Measurements from ENCODE around the gene LGALS1. TPM values are rescaled to one million over a fixed set of nuclear protein-coding genes. Genes with fewer than 3 reads are reported as not detected.

LGALS1 gene
- 10 to 100 TPM; 62.7 to 70.2 TPM for total RNA-seq

DNA sequence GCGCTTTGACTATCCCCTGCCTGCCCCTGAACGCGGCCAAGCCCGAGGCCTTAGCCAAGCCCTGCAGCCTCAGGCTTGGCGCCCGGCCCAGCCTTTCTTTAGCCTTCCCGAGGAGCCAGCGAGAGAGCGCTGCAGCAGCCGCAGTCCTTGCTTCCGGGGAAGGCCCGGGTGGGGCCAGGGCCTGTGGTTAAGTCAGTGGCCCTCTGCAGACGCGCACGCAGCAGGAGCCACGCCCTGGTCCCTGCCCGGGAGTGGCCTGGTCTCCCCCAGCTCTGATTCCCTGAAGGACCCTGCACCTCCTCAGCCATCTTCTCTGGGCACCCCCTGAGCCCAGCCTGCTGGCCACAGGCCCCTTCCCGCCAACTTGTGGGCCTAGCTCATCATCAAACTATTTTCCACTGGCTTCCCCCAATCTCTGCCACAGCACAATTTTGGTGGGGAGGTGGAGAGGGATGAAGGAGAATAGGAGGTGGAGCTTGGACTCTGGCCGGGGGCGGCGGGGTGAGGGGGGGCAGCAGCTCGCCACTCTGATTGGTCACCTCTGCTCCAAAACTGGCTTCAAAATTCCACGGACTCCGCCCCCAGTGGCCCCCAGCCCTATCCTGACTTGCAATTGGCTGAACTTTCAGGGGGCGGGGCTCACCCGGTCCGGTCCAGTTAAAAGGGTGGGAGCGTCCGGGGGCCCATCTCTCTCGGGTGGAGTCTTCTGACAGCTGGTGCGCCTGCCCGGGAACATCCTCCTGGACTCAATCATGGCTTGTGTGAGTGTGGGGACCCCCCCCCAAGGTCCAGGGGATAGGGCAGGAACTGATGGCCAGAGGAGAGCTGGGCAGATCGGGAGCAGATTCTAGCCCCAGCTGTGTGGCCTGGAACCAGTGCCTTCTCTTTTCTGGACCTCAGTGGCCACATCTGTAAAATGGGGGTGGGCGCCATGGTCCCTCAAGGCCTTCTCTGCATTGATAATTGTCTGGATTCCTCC lies at the start of gene LGALS1:
TSS of gene LGALS1 (plus strand) at position 686 of the 979 bp plus-strand sequence. CDS start at position 753, 67 bp downstream.
- CTCF ChIA-PET: interaction anchor here (0.7 to 15.6 kb wide), 5 partner anchors 8 to 50 kb away, joined by 3 to 260 read pairs (median 6); partner anchors contain the start of genes PDXP and SH3BP1
- H3K4me1 Mint-ChIP-seq (ENCODE audit: low read depth): peaks cover 57% of the 10 kb centered on the region
- intact Hi-C loops (cut with micrococcal nuclease): loop anchor here (5.0 to 10.0 kb wide), 3 partner anchors 132 to 440 kb away; partner anchors contain the start of genes ANKRD54 and GCAT
- H3K27ac Mint-ChIP-seq: peak within 1 kb of the TSS; percentile 95
- H3K36me3 Mint-ChIP-seq (ENCODE audit: low read depth): no peaks in the 10 kb centered on the region
- H3K4me3 Mint-ChIP-seq: peak within 1 kb of the TSS; percentile 83
- H3K9me3 Mint-ChIP-seq: no peaks in the 10 kb centered on the region
- peak; percentile 73 for DNase-seq
- no peaks in the 10 kb centered on the region for H3K27me3 Mint-ChIP-seq (ENCODE audit: low read depth)

DNA sequence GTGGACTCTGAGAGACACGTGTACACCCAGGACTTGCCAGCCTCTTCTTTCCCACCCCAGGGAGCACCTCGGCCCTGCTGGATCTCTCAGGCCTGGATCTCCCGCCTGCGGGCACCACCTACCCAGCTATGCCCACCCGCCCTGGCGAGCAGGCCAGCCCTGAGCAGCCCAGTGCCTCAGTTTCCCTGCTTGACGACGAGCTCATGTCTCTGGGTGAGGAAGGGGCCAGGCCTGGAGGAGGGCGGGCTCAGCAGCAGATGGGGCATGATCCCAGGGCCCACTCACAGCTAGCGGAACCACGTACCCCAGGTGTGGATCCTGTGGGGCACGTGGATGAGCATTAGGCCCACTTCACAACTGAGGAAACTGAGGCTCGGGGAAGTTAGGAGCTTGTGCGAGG lies 49.7 kb upstream of the LGALS1 start:
- CTCF ChIA-PET: interaction anchor here (0.6 to 6.4 kb wide), 11 partner anchors 10 to 260 kb away, joined by 3 to 77 read pairs (median 3); partner anchors contain the start of genes LGALS1 and NOL12
- Mint-ChIP-seq H3K9me3 (no peaks in the 10 kb centered on the region), H3K4me1 (ENCODE audit: low read depth) (peaks cover 40% of the 10 kb centered on the region), H3K36me3 (ENCODE audit: low read depth) (peaks cover 8% of the 10 kb centered on the region), H3K4me3 (no peak overlapping the region), H3K27ac (peak overlapping the region; percentile 37), H3K27me3 (ENCODE audit: low read depth) (no peaks in the 10 kb centered on the region)
- intact Hi-C loops (cut with micrococcal nuclease): loop anchor here (2.0 to 5.0 kb wide), 3 partner anchors 15 to 182 kb away; partner anchors contain the start of genes GCAT and GGA1
- no peak for DNase-seq

DNA sequence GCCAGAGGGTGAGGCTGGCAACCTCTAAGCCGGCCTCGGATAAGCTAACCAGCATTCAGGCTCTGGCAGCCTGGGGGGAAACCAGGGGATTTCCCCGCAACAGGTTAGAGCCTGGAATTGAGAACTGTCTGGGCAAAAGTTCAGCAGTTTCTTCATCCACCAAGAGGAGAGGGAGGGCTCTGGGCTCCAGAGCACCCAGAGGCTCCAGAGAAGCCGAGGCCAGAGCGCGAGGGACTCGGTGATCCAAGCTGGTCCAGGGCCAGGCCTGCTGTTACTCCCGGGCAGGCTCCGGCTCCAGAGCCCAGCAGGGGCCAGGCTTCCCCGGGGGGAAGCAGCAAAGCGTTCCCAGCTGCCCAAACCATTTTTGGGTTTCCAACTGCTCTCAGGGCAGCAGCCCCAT lies 49.3 kb upstream of the LGALS1 start:
- Mint-ChIP-seq H3K27ac (peak overlapping the region; percentile 37), H3K9me3 (no peaks in the 10 kb centered on the region), H3K36me3 (ENCODE audit: low read depth) (peaks cover 7% of the 10 kb centered on the region), H3K4me1 (ENCODE audit: low read depth) (peaks cover 40% of the 10 kb centered on the region), H3K4me3 (no peak overlapping the region), H3K27me3 (ENCODE audit: low read depth) (no peaks in the 10 kb centered on the region)
- intact Hi-C loops (cut with micrococcal nuclease): loop anchor here (2.0 to 5.0 kb wide), 3 partner anchors 15 to 181 kb away; partner anchors contain the start of genes GCAT and GGA1
- CTCF ChIA-PET: interaction anchor here (1.1 to 6.4 kb wide), 8 partner anchors 10 to 55 kb away, joined by 3 to 77 read pairs (median 18); partner anchors contain the start of genes GGA1 and LGALS1
- DNase-seq: no peak

DNA sequence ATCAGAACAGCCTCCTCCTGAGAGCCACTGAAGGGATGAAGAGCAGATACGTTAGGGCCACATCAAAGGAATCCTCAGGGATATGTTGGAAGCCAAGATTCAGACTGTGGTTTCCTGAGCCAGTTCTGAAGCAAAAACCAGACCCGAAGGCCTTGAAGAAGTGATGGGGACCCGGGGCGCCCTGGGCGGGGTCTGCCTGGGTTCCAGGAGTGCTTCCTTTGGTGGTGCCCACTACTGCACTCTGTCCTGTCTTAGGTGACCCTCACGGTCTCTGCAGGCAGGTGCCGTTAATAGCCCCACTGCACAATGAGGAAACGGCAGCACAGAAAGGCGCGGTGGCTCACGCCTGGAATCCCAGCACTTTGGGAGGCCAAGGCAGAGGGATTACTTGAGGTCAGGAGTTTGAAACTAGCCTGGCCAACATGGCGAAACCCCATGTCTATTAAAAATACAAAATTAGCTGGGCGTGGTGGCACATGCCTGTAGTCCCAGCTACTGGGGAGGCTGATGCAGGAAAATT lies 48.8 kb upstream of the LGALS1 start:
- H3K27me3 Mint-ChIP-seq (ENCODE audit: low read depth): no peaks in the 10 kb centered on the region
- H3K4me3 Mint-ChIP-seq: no peak overlapping the region
- H3K4me1 Mint-ChIP-seq (ENCODE audit: low read depth): peaks cover 40% of the 10 kb centered on the region
- DNase-seq: no peak
- H3K36me3 Mint-ChIP-seq (ENCODE audit: low read depth): peaks cover 7% of the 10 kb centered on the region
- no peaks in the 10 kb centered on the region for H3K9me3 Mint-ChIP-seq
- CTCF ChIA-PET: interaction anchor here (1.1 to 6.4 kb wide), 7 partner anchors 9 to 54 kb away, joined by 3 to 77 read pairs (median 29); partner anchors contain the start of genes GGA1 and PDXP
- peak overlapping the region; percentile 82 for H3K27ac Mint-ChIP-seq
- intact Hi-C loops (cut with micrococcal nuclease): loop anchor here (2.0 to 5.0 kb wide), 3 partner anchors 14 to 181 kb away; partner anchors contain the start of genes GCAT and GGA1

DNA sequence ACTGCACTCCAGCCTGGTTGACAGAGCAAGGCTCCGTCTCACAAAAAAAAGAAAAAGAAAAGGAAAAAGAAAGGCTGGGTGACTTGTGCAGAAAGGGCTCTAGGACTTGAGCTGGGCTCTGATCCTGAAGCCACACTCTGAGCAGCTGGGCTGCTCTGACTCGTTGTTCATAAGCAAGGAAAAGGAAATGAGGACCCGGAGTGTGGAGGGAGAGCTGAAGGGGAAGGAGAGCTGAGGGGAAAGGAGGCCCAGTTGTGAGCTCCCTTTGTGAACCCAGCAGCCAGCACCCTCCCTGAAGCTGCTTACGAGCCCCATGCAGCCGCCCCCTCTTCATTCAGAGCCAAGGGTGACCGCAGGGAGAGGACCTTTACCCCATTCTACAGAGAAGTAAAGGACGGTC lies 48.3 kb upstream of the LGALS1 start:
- Mint-ChIP-seq H3K27ac (peak overlapping the region; percentile 82), H3K36me3 (ENCODE audit: low read depth) (peaks cover 7% of the 10 kb centered on the region), H3K9me3 (no peaks in the 10 kb centered on the region), H3K4me1 (ENCODE audit: low read depth) (peaks cover 40% of the 10 kb centered on the region), H3K27me3 (ENCODE audit: low read depth) (no peaks in the 10 kb centered on the region), H3K4me3 (no peak overlapping the region)
- no peak for DNase-seq
- intact Hi-C loops (cut with micrococcal nuclease): loop anchor here (2.0 to 5.0 kb wide), 3 partner anchors 14 to 180 kb away; partner anchors contain the start of genes GCAT and GGA1
- CTCF ChIA-PET: interaction anchor here (0.6 to 6.3 kb wide), 8 partner anchors 10 to 236 kb away, joined by 3 to 77 read pairs (median 5); partner anchors contain the start of genes GGA1 and PDXP

DNA sequence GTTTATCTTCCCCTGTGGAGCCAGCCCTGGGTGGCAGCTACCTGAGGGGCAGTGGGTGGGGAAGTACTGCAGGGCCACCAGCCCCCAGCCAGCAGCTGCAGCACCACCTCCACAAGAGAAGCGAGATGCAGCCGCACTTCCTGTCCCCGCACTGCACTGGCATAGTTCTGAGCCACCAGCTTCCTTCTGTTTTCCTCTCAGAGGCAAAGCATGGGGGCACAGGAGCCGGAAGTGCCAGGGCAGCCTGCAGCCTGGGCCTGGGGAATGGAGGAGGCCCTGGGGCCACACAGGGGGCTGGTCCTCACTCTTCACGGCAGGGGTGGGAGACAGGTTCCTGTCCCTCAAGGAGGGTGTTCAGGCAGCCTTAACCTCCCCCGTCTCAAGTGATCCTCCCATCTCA lies 47.9 kb upstream of the LGALS1 start:
- H3K4me1 Mint-ChIP-seq (ENCODE audit: low read depth): peaks cover 40% of the 10 kb centered on the region

DNA sequence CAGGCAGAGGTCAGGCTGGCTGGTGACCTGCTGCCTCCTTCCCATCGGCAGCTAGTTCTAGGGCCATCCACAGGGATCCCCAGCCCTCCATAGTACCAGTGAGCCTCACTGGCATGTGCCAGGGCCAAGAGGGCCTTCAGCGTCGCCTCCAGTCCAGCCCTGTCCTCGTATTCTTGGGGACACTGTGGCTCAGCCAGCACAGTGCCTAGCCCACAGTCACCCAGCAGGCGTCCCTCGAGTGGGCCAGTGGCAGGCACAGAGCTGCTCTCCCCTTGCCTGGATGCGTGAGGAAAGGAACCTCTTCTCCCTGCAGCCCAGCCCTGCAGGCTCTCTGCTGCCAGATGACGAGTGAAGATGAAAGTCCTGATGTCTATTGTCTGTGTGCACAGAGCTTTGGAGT lies 46.6 kb upstream of the LGALS1 start:
- Mint-ChIP-seq H3K9me3 (no peaks in the 10 kb centered on the region), H3K27me3 (ENCODE audit: low read depth) (no peaks in the 10 kb centered on the region), H3K4me3 (no peak overlapping the region), H3K27ac (peak overlapping the region; percentile 15), H3K4me1 (ENCODE audit: low read depth) (peaks cover 45% of the 10 kb centered on the region), H3K36me3 (ENCODE audit: low read depth) (peaks cover 4% of the 10 kb centered on the region)
- CTCF ChIA-PET: interaction anchor here (0.9 to 6.3 kb wide), 5 partner anchors 8 to 52 kb away, joined by 3 to 77 read pairs (median 29); partner anchors contain the start of gene GGA1
- no peak for DNase-seq
- intact Hi-C loops (cut with micrococcal nuclease): loop anchor here (5.0 kb wide), 1 partner anchor 178 kb away; the partner anchor contains the start of gene GCAT

More for the DNA sequence above, 47.9 kb upstream of the LGALS1 start:
- Mint-ChIP-seq H3K36me3 (ENCODE audit: low read depth) (peaks cover 7% of the 10 kb centered on the region), H3K4me3 (no peak overlapping the region), H3K9me3 (no peaks in the 10 kb centered on the region), H3K27ac (peak overlapping the region; percentile 82), H3K27me3 (ENCODE audit: low read depth) (no peaks in the 10 kb centered on the region)
- CTCF ChIA-PET: interaction anchor here (0.6 to 6.3 kb wide), 8 partner anchors 9 to 236 kb away, joined by 3 to 77 read pairs (median 5); partner anchors contain the start of genes GGA1 and PDXP
- peak; percentile 70 for DNase-seq
- intact Hi-C loops (cut with micrococcal nuclease): loop anchor here (2.0 to 5.0 kb wide), 3 partner anchors 13 to 180 kb away; partner anchors contain the start of genes GCAT and GGA1

DNA sequence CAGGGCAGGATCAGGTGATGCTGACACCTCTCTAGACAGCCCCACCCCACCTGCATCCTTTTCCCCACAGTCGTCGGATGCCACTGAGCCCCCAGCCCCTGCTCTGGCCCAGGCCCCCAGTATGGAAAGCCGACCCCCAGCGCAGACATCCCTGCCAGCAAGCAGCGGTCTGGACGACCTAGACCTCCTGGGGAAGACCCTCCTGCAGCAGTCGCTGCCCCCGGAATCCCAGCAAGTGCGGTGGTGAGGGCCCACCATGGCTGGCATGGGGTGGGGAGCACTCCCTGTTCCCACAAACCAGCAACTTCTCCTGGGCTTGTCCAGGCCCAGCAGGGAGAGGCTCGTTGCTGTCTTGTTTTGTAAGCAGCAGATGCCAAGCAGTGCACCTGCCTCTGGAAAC lies 45.5 kb upstream of the LGALS1 start:
- Mint-ChIP-seq H3K4me3 (no peak overlapping the region), H3K27me3 (ENCODE audit: low read depth) (no peaks in the 10 kb centered on the region), H3K9me3 (no peaks in the 10 kb centered on the region), H3K27ac (no peak overlapping the region), H3K4me1 (ENCODE audit: low read depth) (peaks cover 52% of the 10 kb centered on the region), H3K36me3 (ENCODE audit: low read depth) (peaks cover 3% of the 10 kb centered on the region)
- intact Hi-C loops (cut with micrococcal nuclease): loop anchor here (5.0 kb wide), 1 partner anchor 177 kb away; the partner anchor contains the start of gene GCAT
- CTCF ChIA-PET: interaction anchor here (0.9 to 5.7 kb wide), 3 partner anchors 9 to 23 kb away, joined by 3 to 91 read pairs (median 4); no protein-coding TSS in a partner anchor
- no peak for DNase-seq

DNA sequence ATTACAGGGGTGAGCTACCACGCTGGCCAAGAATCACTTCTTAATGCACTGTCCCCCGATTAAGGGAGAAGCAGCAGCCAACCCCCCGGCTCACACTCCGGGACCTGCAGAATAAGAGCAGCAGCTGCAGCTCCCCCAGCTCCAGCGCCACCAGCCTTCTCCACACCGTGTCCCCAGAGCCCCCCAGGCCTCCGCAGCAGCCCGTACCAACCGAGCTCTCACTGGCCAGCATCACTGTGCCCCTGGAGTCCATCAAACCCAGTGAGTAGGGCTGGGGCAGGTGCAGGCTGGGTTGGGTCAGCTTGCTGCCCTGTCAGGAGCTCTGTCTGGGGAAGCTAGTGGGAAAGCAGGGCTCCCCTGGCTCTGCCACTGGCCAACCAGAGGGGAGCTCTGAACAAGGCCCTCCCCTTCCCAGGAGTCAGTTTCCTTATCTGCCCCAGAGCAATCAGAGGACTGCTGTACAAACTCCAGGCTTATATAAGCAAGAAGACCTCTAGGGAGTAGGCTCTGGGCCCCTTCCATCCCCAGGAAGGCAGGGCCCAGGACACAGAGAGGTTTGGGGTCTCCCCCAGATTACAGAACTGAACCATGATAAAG lies 44.5 kb upstream of the LGALS1 start:
- H3K36me3 Mint-ChIP-seq (ENCODE audit: low read depth): no peaks in the 10 kb centered on the region
- no peaks in the 10 kb centered on the region for H3K27me3 Mint-ChIP-seq (ENCODE audit: low read depth)
- CTCF ChIA-PET: interaction anchor here (1.1 to 5.7 kb wide), 3 partner anchors 12 to 51 kb away, joined by 4 to 91 read pairs (median 32); no protein-coding TSS in a partner anchor
- H3K27ac Mint-ChIP-seq: no peak overlapping the region
- DNase-seq: no peak
- no peak overlapping the region for H3K4me3 Mint-ChIP-seq
- no peaks in the 10 kb centered on the region for H3K9me3 Mint-ChIP-seq
- intact Hi-C loops (cut with micrococcal nuclease): no loop called here
- H3K4me1 Mint-ChIP-seq (ENCODE audit: low read depth): peaks cover 50% of the 10 kb centered on the region

DNA sequence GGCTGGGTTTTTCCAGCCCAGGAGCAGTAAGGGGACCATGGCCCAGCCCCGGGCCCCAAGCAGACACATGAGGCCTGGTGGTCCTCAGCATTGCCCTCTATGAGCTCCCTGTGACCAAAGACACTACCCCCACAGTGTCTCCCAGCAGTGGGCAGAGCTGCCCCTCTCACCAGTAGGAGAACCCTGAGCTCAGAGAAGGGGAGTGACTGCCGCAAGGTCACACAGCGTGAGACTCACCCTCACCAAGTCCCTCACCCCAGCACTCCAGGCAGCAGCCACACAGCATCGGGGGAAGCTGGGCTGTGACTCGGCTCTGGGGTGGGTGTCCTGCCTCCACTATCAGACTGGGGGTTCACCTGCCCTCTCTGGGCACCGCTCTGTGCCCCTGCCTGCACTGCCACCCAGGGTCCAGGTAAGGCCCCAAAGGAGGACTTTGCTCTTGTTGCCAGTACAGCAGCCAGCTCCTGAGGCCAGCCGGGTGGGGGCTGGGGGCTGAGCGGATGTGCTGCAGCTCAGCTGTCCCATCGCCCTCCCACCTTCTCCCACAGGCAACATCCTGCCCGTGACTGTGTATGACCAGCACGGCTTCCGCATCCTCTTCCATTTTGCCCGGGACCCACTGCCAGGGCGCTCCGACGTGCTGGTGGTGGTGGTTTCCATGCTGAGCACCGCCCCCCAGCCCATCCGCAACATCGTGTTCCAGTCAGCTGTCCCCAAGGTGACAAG lies 43.8 kb upstream of the LGALS1 start:
- CTCF ChIA-PET: interaction anchor here (4.9 to 5.7 kb wide), 2 partner anchors 12 to 50 kb away, joined by 32 to 91 read pairs; no protein-coding TSS in a partner anchor
- peaks cover 49% of the 10 kb centered on the region for H3K4me1 Mint-ChIP-seq (ENCODE audit: low read depth)
- no peaks in the 10 kb centered on the region for H3K36me3 Mint-ChIP-seq (ENCODE audit: low read depth)
- no peaks in the 10 kb centered on the region for H3K27me3 Mint-ChIP-seq (ENCODE audit: low read depth)
- no peaks in the 10 kb centered on the region for H3K9me3 Mint-ChIP-seq
- no peak for DNase-seq
- H3K27ac Mint-ChIP-seq: peak overlapping the region; percentile 56
- H3K4me3 Mint-ChIP-seq: no peak overlapping the region
- intact Hi-C loops (cut with micrococcal nuclease): no loop called here

All from activated naive CD4-positive, alpha-beta T cell treated with anti-CD3 and anti-CD28 coated beads for 36 hours (primary cell).